ENCODE data around the gene SFXN5. TPM values are rescaled to one million over a fixed set of nuclear protein-coding genes. Genes with fewer than 3 reads are reported as not detected.

Gene SFXN5
- total RNA-seq, result 13.2 TPM

GRCh38 chr2:73071360-73072128 lies at the start of gene SFXN5:
SFXN5 (minus strand) TSS chr2:73071712; CDS start chr2:73071705, 7 bp downstream.

GRCh38 chr2:73112913-73113854 lies 41.7 kb upstream of the SFXN5 start, which contains the start of gene RAB11FIP5:
RAB11FIP5 (minus strand) TSS chr2:73112948; CDS start chr2:73112777, 171 bp downstream.

GRCh38 chr2:72917138-72917876 lies 154.2 kb downstream of the SFXN5 start, which contains the start of gene EMX1:
EMX1 (plus strand) TSS chr2:72917519; CDS start chr2:72917853, 334 bp downstream.

Other genes starting within 250 kb of the SFXN5 start
- 69.8 TPM for gene EXOC6B, start 245.7 kb downstream of the SFXN5 start, total RNA-seq
- gene SPR, start 184.3 kb downstream of the SFXN5 start, total RNA-seq, result 4.5 TPM
- gene EMX1, start 154.2 kb downstream of the SFXN5 start, total RNA-seq, result not detected
- 17.6 TPM for gene RAB11FIP5, start 41.2 kb upstream of the SFXN5 start, total RNA-seq
- not detected for gene NOTO, start 130.9 kb upstream of the SFXN5 start, total RNA-seq
- gene SMYD5, start 142.5 kb upstream of the SFXN5 start, total RNA-seq, result 21.8 TPM
- gene PRADC1, start 161.5 kb upstream of the SFXN5 start, total RNA-seq, result 17.0 TPM
- gene CCT7, start 162.6 kb upstream of the SFXN5 start, total RNA-seq, result 178 TPM
- 6.7 TPM for gene FBXO41, start 212.8 kb upstream of the SFXN5 start, total RNA-seq
- gene EGR4, start 221.8 kb upstream of the SFXN5 start, total RNA-seq, result not detected